Measurements from ENCODE around the gene CHAT. TPM values are rescaled to one million over a fixed set of nuclear protein-coding genes. Genes with fewer than 3 reads are reported as not detected.
"Not testable (repeated sequence)": the region's sequence is repeated elsewhere in the genome, so short reads cannot be mapped to it uniquely, and the experiment has no call there.

CHAT gene
- total RNA-seq, 1 experiment from 2014 or later: not detected

- Histone ChIP-seq H3K4me1 (replicated peaks) (no peaks in the 10 kb centered on the region), H3K4me3 (no peak overlapping the region), H3K27me3 (replicated peaks) (no peaks in the 10 kb centered on the region; the same call in 1 of the 2 replicates), H3K36me3 (no peaks in the 10 kb centered on the region), H3K9me3 (replicated peaks) (no peaks in the 10 kb centered on the region), H3K27ac (no peak overlapping the region)
- no peak for DNase-seq (ENCODE audit: low read depth in 1 of 2, low spot score in 2 of 2)
Observed at GRCh38 chr10:49664006-49664841, 50.4 kb downstream of the CHAT start.

DNA sequence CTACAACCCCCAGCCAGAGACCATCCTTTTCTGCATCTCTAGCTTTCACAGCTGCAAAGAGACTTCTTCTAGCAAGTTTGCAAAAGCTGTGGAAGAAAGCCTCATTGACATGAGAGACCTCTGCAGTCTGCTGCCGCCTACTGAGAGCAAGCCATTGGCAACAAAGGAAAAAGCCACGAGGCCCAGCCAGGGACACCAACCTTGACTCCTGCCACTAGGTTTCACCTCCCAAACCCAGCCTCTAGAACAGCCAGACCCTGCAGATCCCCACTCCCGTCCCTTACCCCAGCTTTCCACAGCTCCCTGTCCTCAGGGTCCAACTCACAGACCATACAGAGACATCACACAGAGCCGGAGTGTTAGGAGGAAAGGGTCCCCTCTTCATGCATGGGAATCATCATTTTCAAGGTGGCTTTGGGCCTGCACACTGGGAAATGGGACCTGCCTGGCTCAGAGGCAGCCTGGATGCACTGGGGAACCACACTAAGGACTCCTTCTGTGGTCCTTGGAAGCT, 51.1 kb downstream of the CHAT start:
- Histone ChIP-seq H3K36me3 (no peaks in the 10 kb centered on the region), H3K4me3 (no peak overlapping the region), H3K27ac (no peak overlapping the region), H3K9me3 (replicated peaks) (no peaks in the 10 kb centered on the region), H3K4me1 (replicated peaks) (no peaks in the 10 kb centered on the region), H3K27me3 (replicated peaks) (no peaks in the 10 kb centered on the region; the same call in 1 of the 2 replicates)
- DNase-seq (ENCODE audit: low read depth in 1 of 2, low spot score in 2 of 2): no peak

- no peak overlapping the region for H3K27ac ChIP-seq
- no peak overlapping the region for H3K4me3 ChIP-seq
- no peaks in the 10 kb centered on the region; the same call in 1 of the 2 replicates for H3K27me3 ChIP-seq (replicated peaks)
- no peak for DNase-seq (ENCODE audit: low read depth in 1 of 2, low spot score in 2 of 2)
- H3K36me3 ChIP-seq: no peaks in the 10 kb centered on the region
- H3K9me3 ChIP-seq (replicated peaks): no peaks in the 10 kb centered on the region
- no peaks in the 10 kb centered on the region for H3K4me1 ChIP-seq (replicated peaks)
Observed at GRCh38 chr10:49666054-49666615, 52.3 kb downstream of the CHAT start.

- H3K27ac ChIP-seq: no peak overlapping the region
- no peak for DNase-seq (ENCODE audit: low read depth in 1 of 2, low spot score in 2 of 2)
- no peaks in the 10 kb centered on the region for H3K4me1 ChIP-seq (replicated peaks)
- H3K27me3 ChIP-seq (replicated peaks): no peaks in the 10 kb centered on the region; the same call in 1 of the 2 replicates
- no peaks in the 10 kb centered on the region for H3K9me3 ChIP-seq (replicated peaks)
- no peak overlapping the region for H3K4me3 ChIP-seq
- no peaks in the 10 kb centered on the region for H3K36me3 ChIP-seq
Observed at GRCh38 chr10:49666685-49667084, 52.8 kb downstream of the CHAT start.

DNA sequence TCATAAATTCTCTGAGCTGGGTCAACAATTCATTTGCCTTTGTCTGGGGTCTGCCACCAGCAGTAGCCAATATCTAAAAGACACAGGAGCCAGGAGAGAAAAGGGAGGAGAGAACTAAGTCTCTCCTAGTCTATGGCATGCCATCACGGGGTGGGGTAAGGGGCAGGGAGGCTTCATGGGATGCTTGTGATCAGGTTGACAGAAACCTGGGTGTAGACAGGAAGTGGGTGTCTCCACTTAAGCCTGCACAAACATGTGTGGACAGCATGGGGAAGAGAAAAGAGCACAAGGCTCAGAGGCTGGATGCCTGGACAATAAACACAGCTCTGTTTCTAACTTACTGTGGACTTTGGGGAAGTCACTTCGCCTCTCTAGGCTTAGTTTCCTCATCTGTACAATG, 54.2 kb downstream of the CHAT start:
- Histone ChIP-seq H3K9me3 (replicated peaks) (no peaks in the 10 kb centered on the region), H3K36me3 (no peaks in the 10 kb centered on the region), H3K4me3 (no peak overlapping the region), H3K27ac (no peak overlapping the region), H3K4me1 (replicated peaks) (no peaks in the 10 kb centered on the region), H3K27me3 (replicated peaks) (no peaks in the 10 kb centered on the region)
- DNase-seq (ENCODE audit: low read depth in 1 of 2, low spot score in 2 of 2): no peak

DNA sequence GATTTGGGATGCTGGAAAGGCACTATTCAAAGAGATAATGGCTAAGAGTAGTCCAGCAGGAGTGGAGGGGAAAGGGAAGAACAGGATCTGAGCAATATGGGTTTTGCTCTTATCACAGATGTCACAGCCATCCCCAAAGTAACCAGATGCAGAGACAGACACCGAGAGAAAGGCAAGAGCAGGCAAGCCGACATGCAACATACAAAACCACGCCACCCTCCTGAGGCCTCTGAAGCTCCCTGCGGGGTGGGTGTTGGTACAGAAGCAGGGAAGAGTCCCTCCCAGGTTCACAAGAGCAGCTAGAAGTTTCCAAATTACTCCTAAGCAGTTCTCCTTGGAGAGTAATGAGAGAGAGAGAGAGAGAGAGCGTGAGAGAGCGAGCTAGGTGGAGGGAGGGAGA, 54.8 kb downstream of the CHAT start:
- no peaks in the 10 kb centered on the region for H3K9me3 ChIP-seq (replicated peaks)
- no peak overlapping the region for H3K4me3 ChIP-seq
- H3K27me3 ChIP-seq (replicated peaks): no peaks in the 10 kb centered on the region
- no peaks in the 10 kb centered on the region for H3K4me1 ChIP-seq (replicated peaks)
- no peaks in the 10 kb centered on the region for H3K36me3 ChIP-seq
- H3K27ac ChIP-seq: no peak overlapping the region
- DNase-seq (ENCODE audit: low read depth in 1 of 2, low spot score in 2 of 2): no peak

- Histone ChIP-seq H3K27me3 (replicated peaks) (peaks cover 17% of the 10 kb centered on the region; the same call in 1 of the 2 replicates), H3K9me3 (replicated peaks) (no peaks in the 10 kb centered on the region), H3K27ac (no peak overlapping the region), H3K36me3 (no peaks in the 10 kb centered on the region), H3K4me3 (no peak overlapping the region), H3K4me1 (replicated peaks) (no peaks in the 10 kb centered on the region)
- DNase-seq (ENCODE audit: low read depth in 1 of 2, low spot score in 2 of 2): no peak
Observed at GRCh38 chr10:49678827-49679479, 65.1 kb downstream of the CHAT start.

- H3K9me3 ChIP-seq (replicated peaks): no peaks in the 10 kb centered on the region
- H3K4me1 ChIP-seq (replicated peaks): no peaks in the 10 kb centered on the region
- H3K27ac ChIP-seq: no peak within 1 kb of the TSS
- no peaks in the 10 kb centered on the region for H3K36me3 ChIP-seq
- H3K4me3 ChIP-seq: no peak within 1 kb of the TSS
- peaks cover 17% of the 10 kb centered on the region; the same call in 1 of the 2 replicates for H3K27me3 ChIP-seq (replicated peaks)
- DNase-seq (ENCODE audit: low read depth in 1 of 2, low spot score in 2 of 2): peak in 1 of 2 experiments; percentile 32
Observed at GRCh38 chr10:49679480-49679893, 65.7 kb downstream of the CHAT start, which contains the start of gene C10orf53. Gene C10orf53 (plus strand): TSS chr10:49679651. CDS start chr10:49679698, 47 bp downstream.

- peaks cover 11% of the 10 kb centered on the region; the same call in 1 of the 2 replicates for H3K27me3 ChIP-seq (replicated peaks)
- not testable (repeated sequence) for H3K9me3 ChIP-seq (replicated peaks); H3K4me3 ChIP-seq; H3K36me3 ChIP-seq; H3K4me1 ChIP-seq (replicated peaks); H3K27ac ChIP-seq; DNase-seq (ENCODE audit: low read depth in 1 of 2, low spot score in 2 of 2)
Observed at GRCh38 chr10:49682449-49682848, 68.6 kb downstream of the CHAT start.

- Histone ChIP-seq H3K27me3 (replicated peaks) (peaks cover 7% of the 10 kb centered on the region; the same call in 1 of the 2 replicates), H3K36me3 (no peaks in the 10 kb centered on the region), H3K9me3 (replicated peaks) (0 out of 2 replicates have a peak, but pooled peaks cover 4% of the 10 kb centered on the region), H3K4me1 (replicated peaks) (no peaks in the 10 kb centered on the region), H3K27ac (no peak overlapping the region), H3K4me3 (no peak overlapping the region)
- no peak for DNase-seq (ENCODE audit: low read depth in 1 of 2, low spot score in 2 of 2)
Observed at GRCh38 chr10:49682879-49683278, 69.0 kb downstream of the CHAT start.

DNA sequence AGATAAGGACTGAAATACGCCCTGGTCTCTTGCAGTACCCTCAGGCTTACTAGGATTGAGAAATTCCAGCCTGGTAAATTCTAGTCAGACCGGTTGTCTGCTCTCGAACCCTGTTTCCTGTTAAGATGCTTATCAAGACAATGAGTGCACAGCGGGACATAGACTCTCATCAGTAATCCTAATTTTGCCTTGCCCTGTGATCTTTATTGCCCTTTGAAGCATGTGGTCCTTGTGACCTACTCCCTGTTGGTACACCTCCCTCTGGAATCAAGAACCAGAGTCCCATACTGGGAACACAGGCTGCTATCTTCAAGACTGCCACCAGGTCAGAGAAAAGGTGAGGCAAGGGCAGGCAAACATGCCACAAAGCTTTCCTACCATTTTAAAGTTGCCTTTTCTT, 72.8 kb downstream of the CHAT start:
- no peaks in the 10 kb centered on the region for H3K4me1 ChIP-seq (replicated peaks)
- H3K36me3 ChIP-seq: no peaks in the 10 kb centered on the region
- no peak overlapping the region for H3K27ac ChIP-seq
- H3K27me3 ChIP-seq (replicated peaks): peaks cover 16% of the 10 kb centered on the region
- H3K9me3 ChIP-seq (replicated peaks): 0 out of 2 replicates have a peak, but pooled peaks cover 4% of the 10 kb centered on the region
- no peak overlapping the region for H3K4me3 ChIP-seq
- no peak for DNase-seq (ENCODE audit: low read depth in 1 of 2, low spot score in 2 of 2)

DNA sequence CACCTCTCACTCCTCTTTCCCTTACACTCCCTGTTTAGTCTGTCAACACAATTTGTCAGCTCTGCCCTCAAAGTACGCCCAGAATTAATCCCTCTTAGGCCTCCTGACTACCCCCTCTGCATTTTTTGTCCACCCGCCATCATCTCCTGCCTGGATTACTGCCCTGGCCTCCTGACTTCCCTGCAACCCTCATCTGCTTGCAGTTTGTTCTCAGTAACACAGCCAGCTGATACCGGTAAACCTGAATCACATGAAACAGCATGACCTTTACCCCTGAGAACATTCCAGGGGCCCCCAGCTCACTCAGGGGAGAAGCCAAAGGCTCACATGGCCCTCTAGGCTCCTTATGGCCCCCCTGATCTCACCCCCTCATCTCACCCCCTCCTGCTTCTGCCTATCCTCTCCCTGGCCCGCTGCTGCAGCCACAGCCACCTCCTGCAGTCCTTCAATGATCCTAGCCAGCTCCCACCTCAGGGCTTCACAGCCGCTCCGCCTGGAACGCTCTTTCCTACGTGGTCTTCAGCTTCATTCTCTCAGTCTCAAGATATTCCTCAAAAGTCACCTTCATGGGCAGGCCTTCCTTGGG, 74.5 kb downstream of the CHAT start:
- peaks cover 23% of the 10 kb centered on the region for H3K27me3 ChIP-seq (replicated peaks)
- H3K27ac ChIP-seq: no peak overlapping the region
- no peaks in the 10 kb centered on the region for H3K36me3 ChIP-seq
- 0 out of 2 replicates have a peak, but pooled peaks cover 4% of the 10 kb centered on the region for H3K9me3 ChIP-seq (replicated peaks)
- DNase-seq (ENCODE audit: low read depth in 1 of 2, low spot score in 2 of 2): no peak
- no peaks in the 10 kb centered on the region for H3K4me1 ChIP-seq (replicated peaks)
- no peak overlapping the region for H3K4me3 ChIP-seq

- Histone ChIP-seq H3K4me1 (replicated peaks) (no peaks in the 10 kb centered on the region), H3K9me3 (replicated peaks) (0 out of 2 replicates have a peak, but pooled peaks cover 4% of the 10 kb centered on the region), H3K4me3 (no peak overlapping the region), H3K27ac (no peak overlapping the region), H3K27me3 (replicated peaks) (peaks cover 23% of the 10 kb centered on the region), H3K36me3 (no peaks in the 10 kb centered on the region)
- DNase-seq (ENCODE audit: low read depth in 1 of 2, low spot score in 2 of 2): no peak
Observed at GRCh38 chr10:49688920-49689319, 75.1 kb downstream of the CHAT start.

Data from SJSA1 (cell line).